ENCODE results near the gene TENM4.
"Not testable (repeated sequence)": the region's sequence is repeated elsewhere in the genome, so short reads cannot be mapped to it uniquely, and the experiment has no call there.

TENM4 gene

DNA sequence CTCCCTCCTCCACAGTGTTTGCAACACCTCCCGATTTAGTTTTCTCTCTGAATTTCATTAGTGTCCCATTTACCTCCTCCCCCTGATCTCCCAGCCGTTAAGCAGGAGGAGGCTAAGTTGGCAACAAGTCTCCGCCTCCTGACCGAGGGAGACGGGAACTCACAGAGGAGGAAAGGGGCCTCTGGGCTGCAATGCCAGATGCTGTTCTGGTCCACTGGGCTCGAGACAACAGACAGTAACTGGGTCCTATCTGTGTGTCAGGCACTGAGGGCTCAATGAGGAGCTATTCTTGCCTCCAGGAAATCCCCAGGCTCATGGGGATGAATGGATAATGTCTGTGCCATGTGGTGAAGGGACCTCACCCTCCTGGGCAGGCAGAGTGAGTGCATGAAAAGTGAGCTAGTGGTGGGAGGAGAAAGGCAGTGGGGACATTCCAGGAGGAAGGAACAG lies 228.1 kb downstream of the TENM4 start:
- DNase-seq (ENCODE audit: low read depth, low spot score): no peak

DNA sequence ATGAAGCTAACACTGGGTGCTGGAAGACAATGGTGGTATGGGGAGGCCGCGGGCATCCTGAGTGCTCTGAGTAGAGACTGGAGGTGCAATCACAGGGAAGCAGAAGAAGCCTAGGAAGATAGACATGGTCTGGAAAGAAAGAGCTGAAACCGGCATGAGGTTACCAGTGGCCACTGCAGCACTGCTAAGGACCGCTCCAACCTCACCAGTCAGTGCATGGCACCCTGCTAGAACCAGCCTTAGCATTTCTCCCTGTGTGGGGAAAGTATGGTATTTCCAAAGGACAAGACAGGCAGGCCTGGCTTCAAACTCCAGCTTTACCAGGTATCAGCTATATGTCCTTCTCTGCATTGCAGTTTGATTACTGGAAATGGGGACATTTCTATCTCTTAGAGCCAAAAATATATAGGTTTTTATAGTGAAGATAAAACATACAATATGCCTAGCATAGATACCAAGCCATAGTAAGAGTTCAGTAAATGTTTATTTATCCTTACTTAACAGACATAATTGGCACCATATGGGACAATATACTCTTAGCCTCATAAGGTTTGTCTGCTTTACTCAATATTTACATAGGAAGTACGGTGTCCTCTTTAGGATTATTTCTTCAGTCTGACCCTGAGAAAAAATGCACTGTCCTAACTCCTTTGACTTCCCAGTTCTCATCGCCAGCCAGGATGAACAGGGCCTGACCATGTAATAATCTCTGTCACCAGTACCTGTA lies 231.1 kb downstream of the TENM4 start:
- DNase-seq (ENCODE audit: low read depth, low spot score): no peak

DNA sequence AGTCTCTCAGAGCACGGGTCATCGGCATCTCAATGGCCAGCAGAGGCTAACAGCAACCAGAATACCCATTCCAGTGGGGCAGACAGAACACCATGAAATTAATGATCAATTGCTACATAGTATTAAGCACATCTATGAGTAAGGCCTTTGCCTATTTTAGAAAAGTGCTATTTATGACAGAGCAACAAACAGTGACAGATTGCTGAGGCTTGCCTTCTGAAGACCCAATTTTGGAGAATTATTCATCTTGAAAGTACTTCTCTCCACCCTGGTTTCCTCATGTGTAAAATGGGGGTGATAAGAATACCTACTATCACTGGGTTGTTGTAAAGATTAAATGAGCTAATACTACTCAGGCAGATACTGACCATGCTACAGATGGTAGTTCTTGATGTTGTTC lies 232.7 kb downstream of the TENM4 start:
- no peak for DNase-seq (ENCODE audit: low read depth, low spot score)

DNA sequence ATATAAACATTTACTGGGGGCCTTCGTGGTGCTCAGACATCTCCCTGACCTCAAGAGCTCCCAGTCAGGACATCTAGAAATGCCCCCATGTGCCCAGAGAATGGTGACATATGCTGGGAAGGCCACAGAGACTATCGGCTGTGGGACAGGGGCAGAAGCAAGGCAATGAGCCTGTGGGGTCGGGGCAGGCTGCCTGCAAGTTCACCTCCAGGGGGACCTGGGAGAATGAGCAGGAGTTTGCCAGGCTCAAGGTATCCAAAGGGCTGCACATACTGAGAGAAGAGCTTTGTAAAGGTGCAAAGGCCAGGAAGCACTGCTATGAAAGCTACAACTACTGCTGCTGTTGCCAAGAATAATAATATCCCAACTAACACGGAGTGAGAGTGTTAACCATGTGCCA lies 233.9 kb downstream of the TENM4 start:
- no peak for DNase-seq (ENCODE audit: low read depth, low spot score)

DNA sequence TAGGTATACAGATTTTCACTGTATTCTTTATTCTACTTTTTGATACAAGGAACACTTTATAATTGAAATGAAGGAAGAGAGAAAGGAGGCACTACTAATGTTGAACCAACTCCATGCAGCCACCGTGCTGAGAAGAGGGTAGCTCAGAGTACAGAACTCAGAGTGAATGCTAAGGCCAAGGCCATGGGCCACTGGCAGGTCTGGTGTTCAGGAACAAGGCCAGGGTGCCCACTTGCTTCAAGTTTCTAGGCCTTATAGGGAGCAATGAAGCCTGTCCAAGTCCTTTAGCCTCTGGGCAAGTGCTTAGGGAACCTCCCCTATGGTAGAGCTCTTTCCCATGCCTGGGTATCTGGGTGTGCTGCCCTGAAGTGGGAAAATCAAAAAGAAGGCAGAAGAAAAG lies 235.0 kb downstream of the TENM4 start:
- no peak for DNase-seq (ENCODE audit: low read depth, low spot score)

DNA sequence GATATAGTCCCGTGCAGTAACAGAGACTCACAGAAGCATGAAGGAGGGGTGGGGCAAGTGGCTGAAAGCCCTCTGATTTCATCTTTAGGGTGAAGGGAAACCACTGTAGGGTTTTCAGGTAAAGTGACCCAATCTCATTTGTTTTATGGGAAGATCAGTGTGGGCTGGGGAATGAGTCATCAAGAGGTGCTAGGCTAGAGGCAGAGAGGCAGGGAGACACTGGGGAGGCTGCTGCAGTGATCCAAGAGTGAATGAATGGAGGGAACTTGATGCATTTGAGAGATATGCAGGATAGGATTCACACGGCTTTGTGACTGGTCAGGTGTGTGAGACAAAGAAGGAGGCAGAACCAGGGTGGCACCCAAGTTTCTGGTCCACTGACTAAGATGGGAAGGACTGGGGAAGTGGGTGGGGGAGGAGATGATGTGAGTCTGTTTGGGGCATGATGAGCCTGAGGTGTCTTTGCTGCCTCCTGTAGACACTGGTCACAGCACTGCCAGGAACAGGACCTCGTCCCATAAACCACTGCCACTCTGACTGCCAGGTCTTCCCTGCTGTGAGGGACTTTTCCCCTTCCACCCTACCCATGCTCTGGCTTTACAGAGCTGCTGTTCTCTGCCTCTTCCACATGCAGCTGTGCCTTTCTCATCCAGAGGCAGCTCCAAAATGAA lies 239.0 kb downstream of the TENM4 start:
- no peak for DNase-seq (ENCODE audit: low read depth, low spot score)

DNA sequence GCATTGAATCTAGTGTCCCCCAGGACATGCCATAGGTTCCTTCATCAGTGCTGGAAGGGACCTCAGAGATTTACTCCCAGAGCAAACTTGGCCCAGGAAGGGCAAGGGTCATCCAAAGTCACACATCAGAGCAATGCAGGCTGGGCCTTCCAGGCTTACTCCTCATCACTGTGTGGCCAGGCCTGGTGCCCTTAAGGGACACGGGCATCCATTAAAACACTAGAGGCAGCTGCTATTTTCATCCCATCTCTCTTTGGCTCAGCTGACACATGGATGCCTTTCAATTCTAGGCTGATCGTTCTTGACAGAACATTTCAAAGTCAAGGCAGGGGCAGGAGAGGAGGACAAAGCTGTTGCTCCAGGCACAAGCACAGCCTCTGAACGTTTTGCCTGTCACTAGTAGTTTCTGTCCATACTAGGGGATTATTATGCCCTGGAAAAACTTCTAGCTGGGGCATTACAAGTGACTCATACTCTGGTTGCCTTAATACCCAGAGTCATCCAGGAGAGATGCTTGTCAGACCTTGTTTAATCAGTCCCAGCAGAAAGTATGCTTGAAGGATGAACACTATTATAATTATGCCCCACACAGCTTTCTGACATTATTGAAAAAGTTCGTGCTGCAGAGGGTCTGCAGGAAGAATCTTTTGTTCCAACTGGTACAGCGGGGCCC lies 240.3 kb downstream of the TENM4 start:
- DNase-seq (ENCODE audit: low read depth, low spot score): no peak

DNA sequence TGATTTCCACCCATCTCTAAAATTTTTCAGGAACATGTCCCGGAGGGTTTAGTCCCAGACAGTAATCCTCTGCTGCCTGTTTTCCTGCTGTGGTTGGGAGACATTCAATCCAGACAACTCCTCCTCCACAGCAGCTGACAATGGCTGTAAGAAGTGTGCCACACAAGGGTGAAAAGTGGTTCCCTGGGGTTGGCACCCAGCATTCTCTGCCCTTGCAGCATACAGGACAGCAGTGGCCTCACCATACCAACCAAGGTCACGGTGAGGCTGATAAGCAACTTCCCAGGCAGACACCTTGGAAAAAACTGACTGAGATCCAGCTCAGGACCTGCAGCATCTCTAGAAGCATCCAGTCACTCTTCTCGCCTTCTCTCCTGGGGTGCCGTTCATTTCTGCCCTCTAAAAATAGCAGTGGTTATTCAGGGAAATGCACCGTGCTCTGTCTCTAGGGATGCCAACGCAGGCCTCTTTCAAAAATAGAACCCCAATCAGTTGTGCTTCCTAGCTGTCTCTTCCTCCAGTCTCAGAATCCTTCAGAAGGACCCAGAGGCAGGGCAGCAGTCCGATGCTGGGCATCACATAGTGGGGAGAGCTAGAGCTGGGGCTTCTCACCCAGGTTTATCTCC lies 241.0 kb downstream of the TENM4 start:
- no peak for DNase-seq (ENCODE audit: low read depth, low spot score)

DNA sequence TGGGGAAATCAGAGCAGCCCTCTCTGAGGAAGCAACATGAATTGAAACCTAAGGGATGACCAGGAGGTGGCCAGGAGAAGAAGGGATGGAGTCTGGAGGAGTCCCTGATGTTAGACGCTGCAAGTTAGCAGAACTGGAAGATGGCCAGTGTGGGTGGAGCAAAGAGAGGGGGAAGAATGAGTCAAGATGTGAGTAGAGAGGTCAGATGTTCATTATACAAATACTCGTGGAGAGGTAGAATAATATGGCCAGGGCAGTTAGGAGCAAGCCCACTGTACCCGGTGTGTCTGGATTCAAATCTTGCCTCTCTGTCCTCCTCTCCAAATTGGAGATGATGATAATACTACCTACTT lies 242.0 kb downstream of the TENM4 start:
- DNase-seq (ENCODE audit: low read depth, low spot score): no peak

DNA sequence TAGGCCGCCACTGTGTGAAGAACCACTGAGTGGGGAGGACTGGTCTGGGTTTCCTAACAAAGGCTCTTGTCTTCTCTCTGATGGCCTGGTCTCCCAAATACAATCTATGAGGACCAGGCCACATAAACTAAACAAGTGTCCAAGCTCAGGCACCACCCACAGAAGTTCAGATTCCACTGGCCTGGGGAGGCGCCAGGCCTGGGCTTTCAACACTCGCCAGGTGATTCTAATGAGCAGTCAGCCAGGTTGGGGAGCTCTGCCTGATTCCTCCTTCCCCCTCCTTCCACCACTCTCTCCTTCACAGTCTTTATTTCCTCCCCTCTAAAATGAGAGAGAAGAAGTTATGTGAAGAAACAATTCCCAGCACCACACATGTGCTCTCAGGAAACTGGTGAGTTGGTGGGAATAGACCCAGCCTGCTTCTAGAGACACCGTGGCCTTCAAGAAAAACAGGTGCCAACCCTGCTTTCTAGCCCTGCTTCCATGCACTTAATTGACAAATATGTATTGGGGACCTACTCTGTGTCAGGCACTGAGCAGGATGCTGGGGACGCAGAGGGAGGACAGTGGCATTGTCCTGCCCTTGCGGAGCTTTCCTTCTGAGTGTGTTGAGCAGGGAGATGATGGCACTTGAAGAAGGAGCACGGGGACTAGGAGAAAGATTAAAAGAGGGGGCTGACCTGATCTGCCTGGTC lies 242.5 kb downstream of the TENM4 start:
- DNase-seq (ENCODE audit: low read depth, low spot score): no peak

DNA sequence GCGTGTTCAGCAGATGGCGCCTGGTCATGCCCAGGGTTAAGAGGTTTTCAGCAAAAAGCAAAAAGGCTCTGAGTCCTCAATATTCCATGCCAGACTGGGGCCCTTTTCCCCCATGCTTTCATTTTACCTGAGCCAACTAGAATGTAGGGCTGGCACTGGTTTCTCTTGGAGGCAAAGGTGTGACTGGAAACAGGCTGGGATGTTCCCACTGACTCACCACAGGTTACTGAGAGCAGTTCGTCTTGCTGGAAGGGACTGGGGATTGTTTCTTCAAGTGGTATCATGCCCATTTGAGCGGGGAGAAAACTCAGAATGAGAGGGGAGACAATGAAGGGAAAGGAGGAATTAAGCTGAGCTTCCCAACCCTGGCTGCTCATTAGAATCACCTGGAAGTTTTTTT lies 243.9 kb downstream of the TENM4 start:
- DNase-seq (ENCODE audit: low read depth, low spot score): no peak

DNA sequence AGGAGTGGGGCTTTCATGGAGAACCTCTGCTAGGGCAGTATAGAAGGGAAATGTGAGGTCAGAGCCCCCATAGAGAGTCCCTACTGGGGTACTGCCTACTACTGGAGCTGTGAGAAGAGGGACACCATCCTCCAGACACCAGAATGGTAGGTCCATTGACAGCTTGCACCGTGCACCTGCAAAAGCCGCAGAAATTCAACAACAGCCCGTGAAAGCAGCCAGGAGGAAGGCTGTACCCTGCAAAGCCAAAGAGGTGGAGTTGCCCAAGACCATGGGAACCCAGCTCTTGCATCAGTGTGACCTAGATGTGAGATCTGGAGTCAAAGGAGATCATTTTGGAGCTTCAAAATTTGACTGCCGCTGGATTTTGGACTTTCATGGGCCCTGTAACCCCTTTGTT lies 245.6 kb downstream of the TENM4 start:
- DNase-seq (ENCODE audit: low read depth, low spot score): no peak

DNA sequence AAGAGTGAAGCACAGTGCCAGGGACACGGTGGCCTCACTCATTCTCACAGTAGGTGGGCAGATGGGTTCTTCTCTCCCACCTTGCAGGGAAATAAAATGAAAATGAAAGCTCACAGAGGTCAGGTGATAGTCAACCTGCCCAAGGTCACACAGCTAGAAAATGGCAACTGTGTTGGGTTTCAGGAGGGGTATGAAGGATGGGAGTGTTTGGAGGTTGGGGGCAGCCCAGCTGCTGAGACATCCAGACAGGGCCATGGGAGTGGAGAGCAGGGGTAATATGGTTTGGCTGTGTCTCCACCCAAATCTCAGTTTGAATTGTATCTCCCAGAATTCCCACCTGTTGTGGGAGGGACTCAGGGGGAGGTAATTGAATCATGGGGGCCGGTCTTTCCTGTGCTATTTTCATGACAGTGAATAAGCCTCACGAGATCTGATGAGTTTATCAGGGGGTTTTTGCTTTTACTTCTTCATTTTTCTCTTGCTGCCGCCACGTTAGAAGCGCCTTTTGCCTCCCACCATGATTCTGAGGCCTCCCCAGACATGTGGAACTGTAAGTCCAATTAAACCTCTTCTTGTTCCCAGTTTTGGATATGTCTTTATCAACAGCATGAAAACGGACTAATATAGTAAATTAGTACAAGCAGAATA lies 247.0 kb downstream of the TENM4 start:
- no peak for DNase-seq (ENCODE audit: low read depth, low spot score)

DNA sequence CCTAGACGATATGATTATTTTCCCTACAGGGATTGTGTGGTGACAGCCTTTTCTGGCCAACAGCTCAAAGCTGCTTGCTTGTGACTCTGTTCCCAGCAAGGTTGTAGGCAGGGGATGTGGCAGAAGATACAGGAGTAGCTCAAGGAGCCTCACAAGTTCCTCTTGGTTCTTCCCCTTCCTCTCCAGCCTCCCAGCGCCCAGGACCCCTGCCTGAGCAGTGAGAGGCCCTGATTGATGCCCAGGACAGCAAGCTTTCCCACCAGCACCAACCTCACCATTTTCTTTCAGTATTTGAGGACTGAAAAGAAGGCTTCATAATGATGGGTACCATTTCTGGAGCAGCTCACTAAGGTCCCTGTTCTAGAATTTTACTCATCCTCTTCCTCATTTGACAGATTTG lies 248.0 kb downstream of the TENM4 start:
- no peak for DNase-seq (ENCODE audit: low read depth, low spot score)

DNA sequence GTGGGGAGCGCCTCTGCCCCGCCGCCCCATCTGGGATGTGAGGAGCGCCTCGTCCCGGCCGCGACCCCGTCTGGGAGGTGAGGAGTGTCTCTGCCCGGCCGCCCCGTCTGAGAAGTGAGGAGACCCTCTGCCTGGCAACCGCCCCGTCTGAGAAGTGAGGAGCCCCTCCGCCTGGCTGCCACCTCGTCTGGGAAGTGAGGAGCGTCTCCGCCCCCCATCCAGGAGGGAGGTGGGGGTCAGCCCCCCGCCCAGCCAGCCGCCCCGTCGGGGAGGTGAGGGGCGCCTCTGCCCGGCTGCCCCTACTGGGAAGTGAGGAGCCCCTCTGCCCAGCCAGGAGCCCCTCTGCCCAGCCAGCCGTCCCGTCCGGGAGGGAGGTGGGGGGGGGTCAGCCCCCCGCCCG lies 249.1 kb downstream of the TENM4 start:
- not testable (repeated sequence) for DNase-seq (ENCODE audit: low read depth, low spot score)

DNA sequence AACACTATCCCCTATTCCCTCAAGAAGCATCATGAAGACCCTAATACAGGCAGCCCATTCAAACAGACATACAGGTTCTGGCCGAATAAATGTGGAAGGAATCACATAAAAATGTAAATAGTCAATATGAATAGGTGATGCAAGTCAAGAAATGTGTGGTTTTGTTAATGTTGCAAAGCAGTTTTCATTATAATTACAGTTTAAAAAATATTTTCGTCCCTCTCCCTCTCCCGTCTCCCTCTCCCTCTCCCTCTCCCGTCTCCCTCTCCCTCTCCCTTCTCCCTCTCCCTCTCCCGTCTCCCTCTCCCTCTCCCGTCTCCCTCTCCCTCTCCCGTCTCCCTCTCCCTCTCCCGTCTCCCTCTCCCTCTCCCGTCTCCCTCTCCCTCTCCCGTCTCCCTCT lies 250.3 kb downstream of the TENM4 start:
- not testable (repeated sequence) for DNase-seq (ENCODE audit: low read depth, low spot score)

DNA sequence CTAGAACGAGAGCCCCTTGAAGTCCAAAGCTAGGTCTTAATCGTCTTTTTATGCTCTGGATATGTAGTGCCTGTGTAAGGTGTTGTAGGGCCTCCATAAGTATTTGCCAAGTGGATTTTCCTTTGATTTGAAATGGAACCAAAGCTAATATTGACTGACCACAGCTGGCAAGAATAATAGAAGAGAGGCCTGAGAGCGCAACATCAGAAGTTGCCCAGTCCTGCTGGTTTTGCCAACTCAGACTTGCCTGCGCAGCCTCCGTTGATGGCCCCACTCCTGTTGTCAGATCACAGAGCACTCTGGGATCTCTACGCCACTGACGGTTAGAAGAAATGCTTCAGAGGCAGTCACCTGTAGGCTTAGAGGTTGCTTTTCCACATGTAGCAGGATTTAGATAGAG lies 251.2 kb downstream of the TENM4 start:
- no peak for DNase-seq (ENCODE audit: low read depth, low spot score)

DNA sequence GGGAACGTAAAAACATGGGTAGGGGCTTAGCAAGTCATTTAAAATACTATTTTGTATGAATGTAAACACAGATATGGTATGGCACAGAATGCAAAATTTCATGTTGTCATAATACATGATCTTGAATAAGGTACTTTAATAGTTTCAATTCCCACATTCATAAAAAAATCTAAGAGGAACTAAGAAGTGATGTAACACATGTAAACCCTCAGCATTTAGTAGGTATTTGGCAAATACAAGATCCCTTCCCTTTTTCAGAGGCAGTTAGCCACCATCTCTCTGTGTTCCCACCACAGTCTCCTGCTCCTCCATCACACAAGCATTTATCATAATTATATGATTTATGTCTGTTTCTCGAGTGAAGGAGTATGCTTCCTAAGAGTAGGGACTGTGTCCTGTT lies 251.8 kb downstream of the TENM4 start:
- DNase-seq (ENCODE audit: low read depth, low spot score): no peak

DNA sequence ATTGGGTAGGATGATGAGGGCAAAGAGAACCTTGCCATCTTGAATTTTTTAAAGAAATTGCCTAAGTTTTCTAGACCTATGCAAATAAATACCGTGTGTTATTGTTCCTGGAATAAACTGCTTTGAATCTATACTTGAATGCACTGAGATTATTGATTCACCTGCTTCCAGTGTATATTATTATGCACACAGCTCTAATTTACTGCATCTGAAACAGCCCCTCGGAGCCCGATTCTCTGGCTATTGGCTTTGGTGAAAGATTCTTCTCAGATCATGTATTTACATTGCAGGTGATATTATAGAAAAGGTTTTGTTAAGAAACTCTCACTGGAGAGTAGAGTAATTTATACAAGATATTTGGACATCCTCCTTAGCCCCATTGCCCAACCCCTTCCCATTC lies 254.2 kb downstream of the TENM4 start:
- no peak for DNase-seq (ENCODE audit: low read depth, low spot score)

DNA sequence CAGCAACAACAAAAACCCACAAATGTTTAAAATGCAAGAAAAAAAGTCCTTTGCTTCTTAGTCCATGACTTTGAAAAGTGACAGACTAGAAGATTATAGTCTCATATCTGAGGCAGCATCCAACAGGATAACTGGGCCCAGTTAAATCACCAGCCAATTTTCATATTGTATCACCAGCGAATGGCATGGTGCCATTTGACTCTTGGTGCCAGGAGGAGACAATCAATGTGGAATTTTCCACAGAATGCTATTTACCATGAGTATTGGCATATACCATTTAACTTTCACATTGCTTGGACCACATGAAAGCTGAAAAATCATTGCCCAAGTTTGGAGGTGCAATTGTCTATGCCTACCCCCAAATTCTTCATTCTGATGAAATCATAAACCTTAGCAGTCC lies 255.5 kb downstream of the TENM4 start:
- DNase-seq (ENCODE audit: low read depth, low spot score): no peak

DNA sequence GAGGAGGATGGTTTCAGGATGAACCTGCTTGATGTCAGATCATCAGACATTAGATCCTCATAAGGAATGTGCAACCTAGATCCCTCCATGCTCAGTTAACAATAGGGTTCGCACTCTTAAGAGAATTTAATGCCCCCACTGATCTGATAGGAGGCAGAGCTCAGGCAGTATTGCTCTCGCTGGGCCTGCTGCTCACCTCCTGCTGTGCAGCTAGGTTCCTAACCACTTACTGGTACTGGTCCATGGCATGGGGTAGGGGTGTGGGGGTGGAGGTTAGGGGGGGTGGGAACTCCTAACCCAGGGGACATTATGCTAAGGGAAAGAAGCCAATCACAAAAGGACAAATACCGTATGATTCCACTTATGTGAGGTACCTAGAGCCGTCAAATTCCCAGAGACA lies 256.5 kb downstream of the TENM4 start:
- no peak for DNase-seq (ENCODE audit: low read depth, low spot score)

DNA sequence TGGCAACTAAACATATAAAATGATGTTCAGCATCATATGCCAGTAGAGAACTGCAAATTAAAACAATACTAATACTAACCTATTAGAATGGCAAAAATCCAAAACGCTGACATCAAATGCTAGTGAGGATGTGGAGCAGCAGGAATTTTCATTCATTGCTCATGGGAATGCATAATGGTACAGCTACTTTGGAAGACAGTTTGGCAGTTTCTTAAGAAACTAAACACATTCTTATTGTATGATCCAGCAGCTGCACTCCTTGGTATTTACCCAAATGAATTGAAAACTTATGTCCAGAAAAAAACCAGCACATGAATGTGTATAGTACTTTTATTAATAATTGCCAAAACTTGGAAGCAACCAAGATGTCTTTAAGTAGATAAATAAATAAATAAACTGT lies 258.0 kb downstream of the TENM4 start:
- no peak for DNase-seq (ENCODE audit: low read depth, low spot score)

Measured in iPS DF 19.7 (cell line).